GM21528 (cell line): ENCODE results near the gene RPL10A.

Experiments
- ATAC-seq: cut with Tn5 transposase; IDR thresholded peaks from one replicate; pipeline ENCODE4 v1.9.1; 2021; ENCODE audit warnings: mild to moderate bottlenecking, moderate library complexity; ENCODE audit not compliant: unreplicated experiment, low FRiP score

Gene RPL10A

GRCh38 chr6:35489995-35490791 lies 22.0 kb downstream of the RPL10A start:
- no peak for ATAC-seq

GRCh38 chr6:35490821-35491557 lies 22.8 kb downstream of the RPL10A start:
- ATAC-seq: no peak

- ATAC-seq: no peak
These were observed 23.5 kb downstream of the RPL10A start for GRCh38 chr6:35491558-35492257.

GRCh38 chr6:35492258-35492973 lies 24.2 kb downstream of the RPL10A start:
- ATAC-seq: no peak

GRCh38 chr6:35492974-35493284 lies 24.7 kb downstream of the RPL10A start:
- no peak for ATAC-seq

GRCh38 chr6:35493307-35493983 lies 25.2 kb downstream of the RPL10A start:
- no peak for ATAC-seq

GRCh38 chr6:35494161-35494563 lies 26.0 kb downstream of the RPL10A start:
- ATAC-seq: no peak

- ATAC-seq: no peak
These were observed 27.2 kb downstream of the RPL10A start for GRCh38 chr6:35495258-35496035.

GRCh38 chr6:35496036-35496840 lies 28.0 kb downstream of the RPL10A start:
- no peak for ATAC-seq

GRCh38 chr6:35496841-35497570 lies 28.8 kb downstream of the RPL10A start, which contains the start of gene TEAD3:
TSS of gene TEAD3 (minus strand) at chr6:35497079.
- ATAC-seq: no peak

GRCh38 chr6:35497571-35498421 lies 29.6 kb downstream of the RPL10A start:
- ATAC-seq: no peak

GRCh38 chr6:35498422-35499067 lies 30.3 kb downstream of the RPL10A start:
- no peak for ATAC-seq

GRCh38 chr6:35499372-35499771 lies 31.2 kb downstream of the RPL10A start:
- no peak for ATAC-seq

- ATAC-seq: no peak
These were observed 32.6 kb downstream of the RPL10A start for GRCh38 chr6:35500782-35501181.

- no peak for ATAC-seq
These were observed 33.6 kb downstream of the RPL10A start for GRCh38 chr6:35501784-35502183.

GRCh38 chr6:35503534-35503933 lies 35.3 kb downstream of the RPL10A start:
- ATAC-seq: no peak

- ATAC-seq: no peak
These were observed 37.8 kb downstream of the RPL10A start for GRCh38 chr6:35505999-35506412.
